SK-N-DZ (cell line): ENCODE measurements around the gene SAGE1. TPM values are rescaled to one million over a fixed set of nuclear protein-coding genes. Genes with fewer than 3 reads are reported as not detected.
"Not testable (repeated sequence)": the region's sequence is repeated elsewhere in the genome, so short reads cannot be mapped to it uniquely, and the experiment has no call there.

Experiments used
- DNase-seq: peaks from one replicate; pipeline ENCODE4 v3.0.0-alpha.2; 2015; ENCODE audit warnings: low spot score
- polyA plus RNA-seq, 2 experiments: library from polyadenylated mRNA; depleted of rRNA; stranded (reverse); fragments of >200 nt; gene quantifications; 2 replicates each; pipeline ENCODE4 v1.2.3, GENCODE V29; 2014

The SAGE1 gene, protein sequence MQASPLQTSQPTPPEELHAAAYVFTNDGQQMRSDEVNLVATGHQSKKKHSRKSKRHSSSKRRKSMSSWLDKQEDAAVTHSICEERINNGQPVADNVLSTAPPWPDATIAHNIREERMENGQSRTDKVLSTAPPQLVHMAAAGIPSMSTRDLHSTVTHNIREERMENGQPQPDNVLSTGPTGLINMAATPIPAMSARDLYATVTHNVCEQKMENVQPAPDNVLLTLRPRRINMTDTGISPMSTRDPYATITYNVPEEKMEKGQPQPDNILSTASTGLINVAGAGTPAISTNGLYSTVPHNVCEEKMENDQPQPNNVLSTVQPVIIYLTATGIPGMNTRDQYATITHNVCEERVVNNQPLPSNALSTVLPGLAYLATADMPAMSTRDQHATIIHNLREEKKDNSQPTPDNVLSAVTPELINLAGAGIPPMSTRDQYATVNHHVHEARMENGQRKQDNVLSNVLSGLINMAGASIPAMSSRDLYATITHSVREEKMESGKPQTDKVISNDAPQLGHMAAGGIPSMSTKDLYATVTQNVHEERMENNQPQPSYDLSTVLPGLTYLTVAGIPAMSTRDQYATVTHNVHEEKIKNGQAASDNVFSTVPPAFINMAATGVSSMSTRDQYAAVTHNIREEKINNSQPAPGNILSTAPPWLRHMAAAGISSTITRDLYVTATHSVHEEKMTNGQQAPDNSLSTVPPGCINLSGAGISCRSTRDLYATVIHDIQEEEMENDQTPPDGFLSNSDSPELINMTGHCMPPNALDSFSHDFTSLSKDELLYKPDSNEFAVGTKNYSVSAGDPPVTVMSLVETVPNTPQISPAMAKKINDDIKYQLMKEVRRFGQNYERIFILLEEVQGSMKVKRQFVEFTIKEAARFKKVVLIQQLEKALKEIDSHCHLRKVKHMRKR
- not detected in 2 replicates for polyA plus RNA-seq (2014; cell fraction: cytosol; rRNA removed)
- polyA plus RNA-seq (2014; cell fraction: nucleus; rRNA removed): not detected in 2 replicates

DNA sequence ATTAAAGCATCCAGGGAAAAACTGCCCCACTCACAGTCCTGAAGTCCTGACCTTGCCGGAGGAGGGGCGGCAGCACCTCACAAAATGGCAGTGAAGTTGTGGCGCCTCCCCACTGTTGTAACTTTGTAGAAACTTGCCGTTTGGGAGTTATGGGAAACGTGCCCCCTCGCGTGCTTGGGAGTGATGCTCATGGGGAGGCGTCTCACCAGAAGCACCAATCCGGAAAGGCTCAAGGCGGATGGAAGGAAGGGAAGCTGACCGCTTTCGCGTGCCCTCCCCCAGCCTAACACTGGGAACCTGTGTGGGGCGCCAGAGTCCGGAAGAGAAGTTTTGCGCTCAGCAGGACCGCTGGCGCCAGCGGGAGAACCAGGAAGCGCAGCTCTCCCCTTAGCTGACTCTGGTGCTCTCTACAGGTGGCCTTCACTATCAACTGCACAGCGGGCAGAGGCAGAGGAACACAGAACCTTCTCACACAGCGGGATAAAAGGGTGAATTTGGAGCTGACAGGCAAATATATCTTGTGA lies at the start of gene SAGE1, which contains the start of gene CT45A10:
TSS of gene SAGE1 (plus strand) at position 423 of the 524 bp plus-strand sequence. CDS start 2,527 bp downstream, outside the sequence.
TSS of gene CT45A10 (minus strand) at position 151 of the 524 bp plus-strand sequence. CDS start 8,100 bp downstream, outside the sequence.
- DNase-seq: no peak

DNA sequence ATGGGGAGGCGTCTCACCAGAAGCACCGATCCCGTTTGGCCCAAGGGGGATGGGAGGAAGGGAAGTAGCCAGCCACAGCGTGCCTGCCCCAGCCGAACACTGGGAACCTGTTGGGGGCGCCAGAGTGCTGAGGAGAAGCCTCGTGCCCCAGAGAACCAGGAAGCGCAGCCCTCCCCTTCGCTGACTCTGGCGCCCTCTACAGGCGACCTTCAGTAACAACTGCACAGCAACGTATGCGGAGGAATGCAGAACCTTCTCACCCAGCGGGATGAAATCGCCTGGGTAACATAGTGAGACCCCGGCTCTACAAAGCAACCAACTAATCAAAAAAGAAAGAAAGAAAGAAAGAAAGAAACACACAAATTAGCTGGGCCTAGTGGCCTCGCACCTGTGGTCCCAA lies 39.1 kb upstream of the SAGE1 start, which contains the start of gene CT45A8:
TSS of gene CT45A8 (minus strand) at position 101 of the 400 bp plus-strand sequence. CDS start 3,755 bp downstream, outside the sequence.
- not testable (repeated sequence) for DNase-seq

DNA sequence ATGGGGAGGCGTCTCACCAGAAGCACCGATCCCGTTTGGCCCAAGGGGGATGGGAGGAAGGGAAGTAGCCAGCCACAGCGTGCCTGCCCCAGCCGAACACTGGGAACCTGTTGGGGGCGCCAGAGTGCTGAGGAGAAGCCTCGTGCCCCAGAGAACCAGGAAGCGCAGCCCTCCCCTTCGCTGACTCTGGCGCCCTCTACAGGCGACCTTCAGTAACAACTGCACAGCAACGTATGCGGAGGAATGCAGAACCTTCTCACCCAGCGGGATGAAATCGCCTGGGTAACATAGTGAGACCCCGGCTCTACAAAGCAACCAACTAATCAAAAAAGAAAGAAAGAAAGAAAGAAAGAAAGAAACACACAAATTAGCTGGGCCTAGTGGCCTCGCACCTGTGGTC lies 21.8 kb upstream of the SAGE1 start, which contains the start of gene CT45A9:
TSS of gene CT45A9 (minus strand) at position 101 of the 400 bp plus-strand sequence. CDS start 3,751 bp downstream, outside the sequence.
- DNase-seq: not testable (repeated sequence)

DNA sequence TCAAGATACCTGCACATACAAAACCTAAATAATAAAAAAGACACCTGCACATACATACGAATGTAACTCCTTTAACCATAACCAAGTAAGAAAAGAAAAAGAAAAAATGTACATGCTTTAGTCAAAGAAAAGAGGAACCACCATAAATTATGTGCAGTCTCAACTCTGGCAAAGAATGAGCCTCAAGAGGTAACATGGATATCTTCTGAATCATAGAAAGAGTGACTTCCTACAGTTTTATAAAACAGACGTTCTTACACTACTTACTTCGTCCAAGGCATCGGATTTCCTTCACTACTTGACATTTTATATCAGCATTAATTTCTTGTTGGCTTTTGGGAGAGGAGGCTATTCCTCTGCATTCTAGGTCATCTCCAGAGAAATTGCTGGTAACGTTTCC lies 10.8 kb upstream of the SAGE1 start:
- DNase-seq: not testable (repeated sequence)

DNA sequence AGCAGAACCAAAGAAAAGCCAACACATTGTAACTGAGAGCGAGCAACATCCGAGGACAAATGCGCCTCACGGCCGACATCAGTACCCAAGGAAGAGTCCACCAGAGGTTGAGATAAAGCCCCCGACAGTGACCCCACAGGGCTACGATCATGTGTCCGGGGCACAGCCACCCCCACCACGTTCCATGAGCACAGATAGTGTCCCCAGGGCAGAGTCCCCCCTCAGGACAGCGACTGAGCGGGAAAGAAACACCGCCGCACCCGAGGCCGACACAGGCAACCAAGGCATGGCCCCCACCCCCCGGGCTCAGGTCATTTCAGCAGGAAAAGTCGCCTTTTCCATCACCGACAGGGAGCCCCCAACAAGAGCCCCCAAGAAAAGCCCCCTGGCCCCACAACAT lies 5.3 kb upstream of the SAGE1 start:
- DNase-seq: not testable (repeated sequence)

DNA sequence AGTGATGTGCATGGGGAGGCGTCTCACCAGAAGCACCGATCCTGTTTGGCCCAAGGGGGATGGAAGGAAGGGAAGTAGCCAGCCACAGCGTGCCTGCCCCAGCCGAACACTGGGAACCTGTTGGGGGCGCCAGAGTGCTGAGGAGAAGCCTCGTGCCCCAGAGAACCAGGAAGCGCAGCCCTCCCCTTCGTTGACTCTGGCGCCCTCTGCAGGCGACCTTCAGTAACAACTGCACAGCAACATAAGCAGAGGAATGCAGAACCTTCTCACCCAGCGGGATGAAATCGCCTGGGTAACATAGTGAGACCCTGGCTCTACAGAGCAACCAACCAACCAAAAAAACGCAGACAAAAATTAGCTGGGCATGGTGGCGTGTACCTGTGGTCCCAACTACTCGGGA lies 4.5 kb upstream of the SAGE1 start:
- not testable (repeated sequence) for DNase-seq

DNA sequence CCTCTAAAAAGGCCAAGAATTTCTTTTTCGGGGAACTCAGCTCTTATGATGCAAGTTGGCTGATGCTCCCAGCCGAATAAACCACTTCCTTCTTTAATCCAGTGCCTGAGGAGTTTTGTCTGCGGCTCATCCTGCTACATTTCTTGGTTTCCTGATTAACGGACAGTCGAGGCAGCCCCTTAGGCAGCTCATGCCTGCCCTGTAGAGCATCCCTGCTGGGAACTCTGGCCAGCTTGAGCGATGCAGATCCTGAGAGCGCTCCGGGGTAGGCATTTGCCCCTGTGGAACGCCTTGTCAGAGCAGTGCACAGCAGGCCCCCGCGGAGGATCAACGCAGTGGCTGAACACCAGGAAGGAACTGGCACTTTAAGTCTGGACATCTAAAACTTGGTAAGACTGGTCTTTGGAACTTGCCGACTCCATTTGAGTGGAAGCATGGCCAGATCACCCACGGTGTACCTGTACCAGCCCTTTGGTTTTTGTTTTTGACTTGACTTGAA lies 3.4 kb upstream of the SAGE1 start:
- no peak for DNase-seq

DNA sequence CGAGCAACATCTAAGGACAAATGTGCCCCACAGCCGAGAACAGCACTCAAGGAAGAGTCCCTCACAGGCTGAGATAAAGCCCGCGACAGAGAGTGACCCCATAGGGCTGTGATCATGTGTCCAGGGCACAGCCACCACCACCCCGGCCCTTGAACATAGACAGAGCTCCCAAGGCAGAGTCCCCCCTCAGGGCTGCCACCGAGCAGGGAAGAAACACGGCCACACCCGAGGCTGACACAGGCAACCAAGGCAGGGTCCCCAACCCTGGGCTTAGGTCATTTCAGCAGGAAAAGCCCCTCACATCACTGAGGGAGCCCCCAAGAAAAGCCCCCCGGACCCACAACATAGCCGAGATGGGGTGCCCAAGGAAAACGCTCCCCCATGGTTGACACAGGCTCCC lies 735 bp upstream of the SAGE1 start:
- DNase-seq: no peak

DNA sequence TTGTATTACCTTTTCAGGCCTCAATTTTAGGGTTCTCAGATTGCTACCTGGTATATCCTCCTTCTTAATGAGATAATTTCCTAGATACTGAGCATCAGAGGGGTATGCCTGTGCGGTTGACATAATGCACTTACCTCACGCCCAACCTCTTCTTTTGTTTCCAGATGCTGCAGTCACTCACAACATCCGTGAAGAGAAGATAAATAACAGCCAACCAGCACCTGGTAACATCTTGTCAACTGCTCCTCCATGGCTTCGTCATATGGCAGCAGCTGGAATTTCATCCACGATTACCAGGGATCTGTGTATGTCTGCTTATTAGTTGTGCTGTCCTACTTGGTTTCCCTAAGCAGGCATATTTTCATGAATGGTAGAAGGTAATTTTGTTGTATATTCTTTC lies 16.7 kb downstream of the SAGE1 start:
- no peak for DNase-seq

DNA sequence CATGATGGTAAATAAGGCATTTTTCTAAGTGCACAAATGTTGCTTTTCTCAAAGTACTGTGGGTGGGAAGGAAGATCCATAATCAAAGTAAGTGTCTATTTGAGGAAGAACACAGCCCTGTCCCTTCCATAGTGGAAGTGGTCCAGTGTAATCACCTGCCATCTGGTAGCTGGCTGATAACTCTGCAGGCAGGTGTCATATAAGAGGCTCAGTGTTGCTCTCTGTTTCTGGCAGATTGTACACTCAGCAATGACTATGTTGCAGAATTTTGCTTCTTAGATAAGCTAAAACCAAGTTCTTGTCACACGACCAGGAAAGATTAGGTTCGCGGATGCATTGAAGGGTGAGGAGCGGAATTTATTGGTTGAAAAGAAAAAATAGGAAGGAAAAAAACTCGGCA lies 20.9 kb downstream of the SAGE1 start:
- DNase-seq: no peak

DNA sequence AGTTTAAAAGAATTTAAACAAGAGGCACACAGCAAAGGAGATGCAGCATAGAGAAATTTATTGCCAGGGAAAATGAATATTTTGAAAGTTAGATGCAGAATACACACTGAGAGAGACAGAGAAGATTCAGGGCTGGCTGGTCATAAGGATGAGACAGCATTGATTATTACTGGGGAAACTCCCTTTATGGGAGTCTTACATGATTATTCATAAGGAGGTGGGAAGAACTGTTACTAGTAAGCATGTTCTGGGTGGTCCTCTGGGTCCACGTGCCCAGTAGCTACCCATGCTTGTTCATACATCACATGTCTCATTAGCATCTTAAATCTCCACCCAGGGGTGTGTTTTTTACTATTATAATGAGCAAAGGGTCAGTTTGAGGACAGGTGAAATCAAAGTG lies 27.0 kb downstream of the SAGE1 start:
- not testable (repeated sequence) for DNase-seq

DNA sequence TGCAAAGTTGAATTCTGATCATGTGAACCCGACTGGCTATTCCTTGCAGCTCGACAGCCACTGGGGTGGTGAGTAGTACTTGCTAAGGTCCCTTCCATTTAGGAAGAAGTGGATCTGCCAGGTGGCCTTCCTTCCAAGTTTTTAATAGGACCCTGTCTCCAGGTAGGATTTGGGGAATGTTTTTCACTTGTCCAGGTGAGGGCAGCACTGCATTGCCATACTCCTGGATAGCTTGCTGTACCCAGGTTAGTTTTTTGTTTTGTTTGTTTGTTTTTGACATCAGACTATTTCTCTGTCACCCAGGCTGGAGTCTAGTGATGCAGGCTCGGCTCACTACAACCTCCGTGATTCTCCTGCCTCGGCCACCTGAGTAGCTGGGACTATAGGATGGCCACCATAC lies 29.8 kb downstream of the SAGE1 start:
- DNase-seq: no peak

DNA sequence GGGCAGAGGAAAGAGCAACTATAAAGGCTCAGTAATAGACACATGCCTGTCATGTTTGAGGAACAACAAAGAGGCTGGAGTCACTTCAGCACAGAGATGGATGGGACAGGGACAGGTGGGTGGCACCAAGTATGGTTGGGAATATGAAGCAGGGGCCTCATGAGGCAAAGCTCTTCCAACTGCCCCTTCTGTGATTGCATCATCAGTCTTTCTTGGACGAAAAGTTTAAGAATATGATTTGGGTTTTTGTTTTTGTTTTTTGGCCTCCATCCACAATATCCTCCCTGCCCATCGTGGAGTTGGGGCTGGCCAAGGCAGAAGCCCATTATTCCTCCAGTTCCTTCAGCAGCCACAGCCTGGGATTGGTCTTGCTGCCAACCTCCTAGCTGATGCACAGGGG lies 34.4 kb downstream of the SAGE1 start:
- DNase-seq: no peak

DNA sequence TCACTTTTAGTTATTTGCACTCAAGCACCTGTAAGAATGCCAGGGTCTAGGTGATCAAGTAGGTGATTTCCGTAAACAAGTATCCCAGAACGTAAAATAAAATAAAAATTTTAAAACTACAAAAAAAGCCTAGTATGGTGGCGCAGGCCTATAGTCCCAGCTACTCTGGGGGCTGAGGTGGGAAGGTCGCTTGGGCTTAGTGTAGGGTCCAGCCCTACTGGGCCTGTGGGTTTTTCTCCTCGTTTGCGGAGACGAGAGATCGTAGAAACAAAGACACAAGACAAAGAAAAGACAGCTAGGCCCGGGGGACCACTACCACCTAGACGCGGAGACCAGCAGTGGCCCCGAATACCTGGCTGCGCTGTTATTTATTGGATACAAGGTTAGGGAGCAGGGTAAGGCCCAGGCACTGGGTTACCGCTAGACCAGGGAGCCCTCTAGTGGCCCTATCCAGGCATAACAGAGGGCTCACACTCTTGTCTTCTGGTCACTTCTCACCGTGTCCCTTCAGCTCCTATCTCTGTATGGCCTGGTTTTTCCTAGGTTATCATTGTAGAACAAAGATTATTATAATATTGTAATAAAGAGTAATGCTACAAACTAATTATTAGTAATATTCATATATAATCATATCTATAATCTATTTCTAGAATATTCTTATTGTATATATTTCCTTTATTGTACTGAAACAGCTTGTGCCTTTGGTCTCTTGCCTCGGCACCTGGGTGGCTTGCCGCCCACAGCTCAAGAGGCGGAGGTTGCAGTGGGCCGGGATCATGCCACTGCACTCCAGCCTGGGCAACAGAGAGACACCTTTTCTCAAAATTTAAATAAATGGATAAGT lies 38.4 kb downstream of the SAGE1 start:
- peak; percentile 38 for DNase-seq

DNA sequence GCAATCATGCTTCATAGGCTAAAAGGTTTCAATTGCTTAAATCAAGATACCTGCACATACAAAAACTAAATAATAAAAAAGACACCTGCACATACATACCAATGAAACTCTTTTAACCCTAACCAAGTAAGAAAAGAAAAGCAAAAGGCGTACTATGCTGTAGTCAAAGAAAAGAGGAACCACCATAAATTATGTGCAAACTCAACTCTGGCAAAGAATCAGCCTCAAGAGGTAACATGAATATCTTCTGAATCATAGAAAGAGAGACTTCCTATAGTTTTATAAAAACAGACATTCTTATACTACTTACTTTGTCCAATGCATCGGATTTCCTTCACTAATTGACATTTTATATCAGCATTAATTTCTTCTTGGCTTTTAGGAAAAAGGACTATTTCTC lies 51.0 kb downstream of the SAGE1 start:
- no peak for DNase-seq

DNA sequence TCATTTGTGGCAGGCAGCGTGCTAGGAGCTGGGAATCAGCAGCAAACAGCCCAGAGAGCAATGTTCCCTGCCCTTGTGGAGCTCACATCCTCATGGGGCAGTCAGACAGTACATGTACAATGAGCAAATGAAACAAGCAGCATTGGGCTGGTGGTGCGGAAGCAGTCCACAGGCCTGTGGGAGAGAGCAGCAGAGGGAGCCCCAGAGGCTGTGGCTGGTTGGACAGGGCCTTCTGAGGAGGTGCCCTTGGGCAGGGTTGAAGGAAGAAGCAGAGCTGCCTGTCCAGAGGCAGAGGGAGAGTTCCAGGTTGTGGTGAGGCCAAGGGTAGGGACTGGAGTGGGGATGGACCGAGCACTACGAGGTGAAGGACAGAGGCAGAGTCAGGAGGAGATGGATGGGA lies 57.8 kb downstream of the SAGE1 start:
- DNase-seq: no peak
